ENCODE measurements around the gene FOXL2NB.
"Not testable (repeated sequence)": the region's sequence is repeated elsewhere in the genome, so short reads cannot be mapped to it uniquely, and the experiment has no call there.

Gene FOXL2NB

DNA sequence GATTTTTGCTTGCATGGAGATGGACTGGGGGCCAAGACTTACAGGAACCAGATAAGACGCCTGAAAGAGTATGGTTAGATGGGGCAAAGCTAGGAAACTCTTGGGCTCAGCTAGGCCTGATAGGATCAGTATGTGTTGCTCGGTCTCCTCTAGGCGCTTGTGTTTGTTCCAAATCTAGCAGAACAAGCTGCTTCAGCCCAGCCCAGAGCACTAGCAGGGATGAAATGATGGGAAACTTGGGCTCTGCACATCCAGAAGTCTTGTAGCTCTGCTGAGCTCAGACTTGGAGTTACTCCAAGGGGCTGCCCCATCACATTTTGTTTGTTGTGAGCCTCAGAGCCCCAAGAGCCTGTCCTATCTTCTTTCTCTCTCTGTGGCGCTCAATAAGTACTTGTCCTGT lies 34.8 kb upstream of the FOXL2NB start:
- Histone ChIP-seq H3K9me3 (ENCODE audit: control insufficient read depth in 5 of 5, low read length in 5 of 5) (no peaks in the 10 kb centered on the region), H3K9ac (ENCODE audit: low read length in 5 of 5) (no peak overlapping the region), H3K27me3 (ENCODE audit: control insufficient read depth in 5 of 5, insufficient read depth in 4 of 5, low read length in 5 of 5) (no peaks in the 10 kb centered on the region), H3K4me3 (ENCODE audit: low read depth in 1 of 5, low read length in 5 of 5) (no peak overlapping the region), H3K4me1 (ENCODE audit: control insufficient read depth in 5 of 5, insufficient read depth in 5 of 5, low read length in 5 of 5) (peaks cover 0 to 20% (median 11%) of the 10 kb centered on the region in 5 donors), H3K27ac (ENCODE audit: low read depth, low read length) (no peak overlapping the region), H3K36me3 (ENCODE audit: control insufficient read depth in 5 of 5, insufficient read depth in 5 of 5, low read length in 5 of 5) (no peaks in the 10 kb centered on the region)

DNA sequence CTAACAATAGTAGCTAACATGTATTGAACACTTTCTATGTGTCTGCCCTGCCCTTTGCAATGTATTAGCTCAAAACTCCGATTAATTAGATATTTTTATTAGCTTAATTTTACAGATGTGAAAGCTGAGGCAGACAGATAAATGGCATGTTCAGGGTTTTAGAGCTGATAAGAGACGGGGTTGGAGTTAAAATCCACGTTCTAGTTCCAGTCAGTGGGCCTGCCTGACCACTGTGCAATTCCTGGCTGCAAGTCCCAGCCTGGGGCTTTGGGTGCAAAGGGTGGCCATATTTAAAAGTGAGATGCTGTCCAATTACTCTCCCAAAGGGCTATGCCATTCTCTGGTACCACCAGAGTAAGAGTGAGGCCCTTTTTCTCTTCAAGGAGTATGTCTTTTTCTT lies 33.3 kb upstream of the FOXL2NB start:
- Histone ChIP-seq H3K27me3 (ENCODE audit: control insufficient read depth in 5 of 5, insufficient read depth in 4 of 5, low read length in 5 of 5) (no peaks in the 10 kb centered on the region), H3K9me3 (ENCODE audit: control insufficient read depth in 5 of 5, low read length in 5 of 5) (no peaks in the 10 kb centered on the region), H3K36me3 (ENCODE audit: control insufficient read depth in 5 of 5, insufficient read depth in 5 of 5, low read length in 5 of 5) (no peaks in the 10 kb centered on the region), H3K4me1 (ENCODE audit: control insufficient read depth in 5 of 5, insufficient read depth in 5 of 5, low read length in 5 of 5) (peaks cover 0 to 20% (median 11%) of the 10 kb centered on the region in 5 donors), H3K9ac (ENCODE audit: low read length in 5 of 5) (no peak overlapping the region), H3K27ac (ENCODE audit: low read depth, low read length) (no peak overlapping the region), H3K4me3 (ENCODE audit: low read depth in 1 of 5, low read length in 5 of 5) (no peak overlapping the region)

GRCh38 chr3:138914870-138915502 lies 32.0 kb upstream of the FOXL2NB start:
- Histone ChIP-seq H3K27ac (ENCODE audit: low read depth, low read length) (peak overlapping the region; percentile 96), H3K4me3 (ENCODE audit: low read depth in 1 of 5, low read length in 5 of 5) (peak overlapping the region; percentile 81 to 96 (median 90)), H3K27me3 (ENCODE audit: control insufficient read depth in 5 of 5, insufficient read depth in 4 of 5, low read length in 5 of 5) (no peaks in the 10 kb centered on the region), H3K9ac (ENCODE audit: low read length in 5 of 5) (peak overlapping the region; percentile 39 to 77 (median 65)), H3K9me3 (ENCODE audit: control insufficient read depth in 5 of 5, low read length in 5 of 5) (no peaks in the 10 kb centered on the region), H3K4me1 (ENCODE audit: control insufficient read depth in 5 of 5, insufficient read depth in 5 of 5, low read length in 5 of 5) (peaks cover 0 to 14% (median 11%) of the 10 kb centered on the region in 5 donors), H3K36me3 (ENCODE audit: control insufficient read depth in 5 of 5, insufficient read depth in 5 of 5, low read length in 5 of 5) (no peaks in the 10 kb centered on the region)

- H3K4me3 ChIP-seq (ENCODE audit: low read depth in 1 of 5, low read length in 5 of 5) = peak overlapping the region; percentile 81 to 96 (median 90)
- peak overlapping the region; percentile 96 for H3K27ac ChIP-seq (ENCODE audit: low read depth, low read length)
- H3K9ac ChIP-seq (ENCODE audit: low read length in 5 of 5) = peak overlapping the region; percentile 87 to 96 (median 94)
- no peaks in the 10 kb centered on the region for H3K27me3 ChIP-seq (ENCODE audit: control insufficient read depth in 5 of 5, insufficient read depth in 4 of 5, low read length in 5 of 5)
- no peaks in the 10 kb centered on the region for H3K9me3 ChIP-seq (ENCODE audit: control insufficient read depth in 5 of 5, low read length in 5 of 5)
- H3K36me3 ChIP-seq (ENCODE audit: control insufficient read depth in 5 of 5, insufficient read depth in 5 of 5, low read length in 5 of 5) = no peaks in the 10 kb centered on the region
- peaks cover 0 to 14% (median 11%) of the 10 kb centered on the region in 5 donors for H3K4me1 ChIP-seq (ENCODE audit: control insufficient read depth in 5 of 5, insufficient read depth in 5 of 5, low read length in 5 of 5)
Observed at GRCh38 chr3:138915503-138916498, 31.2 kb upstream of the FOXL2NB start.

DNA sequence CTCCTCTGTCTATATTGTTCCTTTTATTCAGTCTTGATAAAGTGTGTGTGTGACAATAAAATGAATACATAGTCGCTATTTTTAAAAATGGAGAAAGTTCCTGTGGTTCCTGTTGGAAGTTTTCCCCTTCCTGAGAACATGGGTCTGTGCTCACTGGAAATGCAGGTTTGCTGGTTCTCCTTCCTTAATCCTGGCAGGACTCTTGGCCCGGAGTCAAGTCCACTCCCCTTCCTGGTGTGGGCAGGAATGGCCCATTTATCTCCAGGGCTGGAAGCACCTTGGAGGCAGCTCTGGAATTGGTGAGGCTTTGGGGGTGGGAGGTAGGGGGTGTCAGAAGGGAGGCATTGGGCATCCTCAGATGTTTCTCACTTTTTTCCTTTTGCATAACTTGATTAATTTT lies 30.2 kb upstream of the FOXL2NB start:
- Histone ChIP-seq H3K9ac (ENCODE audit: low read length in 5 of 5) (no peak overlapping the region), H3K4me1 (ENCODE audit: control insufficient read depth in 5 of 5, insufficient read depth in 5 of 5, low read length in 5 of 5) (peaks cover 0 to 14% (median 11%) of the 10 kb centered on the region in 5 donors), H3K36me3 (ENCODE audit: control insufficient read depth in 5 of 5, insufficient read depth in 5 of 5, low read length in 5 of 5) (no peaks in the 10 kb centered on the region), H3K9me3 (ENCODE audit: control insufficient read depth in 5 of 5, low read length in 5 of 5) (no peaks in the 10 kb centered on the region), H3K27ac (ENCODE audit: low read depth, low read length) (no peak overlapping the region), H3K27me3 (ENCODE audit: control insufficient read depth in 5 of 5, insufficient read depth in 4 of 5, low read length in 5 of 5) (no peaks in the 10 kb centered on the region), H3K4me3 (ENCODE audit: low read depth in 1 of 5, low read length in 5 of 5) (no peak overlapping the region)

- H3K4me1 ChIP-seq (ENCODE audit: control insufficient read depth in 5 of 5, insufficient read depth in 5 of 5, low read length in 5 of 5) = peaks cover 0 to 17% (median 13%) of the 10 kb centered on the region in 5 donors
- H3K9me3 ChIP-seq (ENCODE audit: control insufficient read depth in 5 of 5, low read length in 5 of 5) = no peaks in the 10 kb centered on the region
- no peaks in the 10 kb centered on the region for H3K36me3 ChIP-seq (ENCODE audit: control insufficient read depth in 5 of 5, insufficient read depth in 5 of 5, low read length in 5 of 5)
- H3K9ac ChIP-seq (ENCODE audit: low read length in 5 of 5) = no peak overlapping the region
- H3K27ac ChIP-seq (ENCODE audit: low read depth, low read length) = no peak overlapping the region
- H3K4me3 ChIP-seq (ENCODE audit: low read depth in 1 of 5, low read length in 5 of 5) = no peak overlapping the region
- peaks cover 0 to 3% (median 0%) of the 10 kb centered on the region in 5 donors for H3K27me3 ChIP-seq (ENCODE audit: control insufficient read depth in 5 of 5, insufficient read depth in 4 of 5, low read length in 5 of 5)
Observed at GRCh38 chr3:138919325-138919724, 27.7 kb upstream of the FOXL2NB start.

DNA sequence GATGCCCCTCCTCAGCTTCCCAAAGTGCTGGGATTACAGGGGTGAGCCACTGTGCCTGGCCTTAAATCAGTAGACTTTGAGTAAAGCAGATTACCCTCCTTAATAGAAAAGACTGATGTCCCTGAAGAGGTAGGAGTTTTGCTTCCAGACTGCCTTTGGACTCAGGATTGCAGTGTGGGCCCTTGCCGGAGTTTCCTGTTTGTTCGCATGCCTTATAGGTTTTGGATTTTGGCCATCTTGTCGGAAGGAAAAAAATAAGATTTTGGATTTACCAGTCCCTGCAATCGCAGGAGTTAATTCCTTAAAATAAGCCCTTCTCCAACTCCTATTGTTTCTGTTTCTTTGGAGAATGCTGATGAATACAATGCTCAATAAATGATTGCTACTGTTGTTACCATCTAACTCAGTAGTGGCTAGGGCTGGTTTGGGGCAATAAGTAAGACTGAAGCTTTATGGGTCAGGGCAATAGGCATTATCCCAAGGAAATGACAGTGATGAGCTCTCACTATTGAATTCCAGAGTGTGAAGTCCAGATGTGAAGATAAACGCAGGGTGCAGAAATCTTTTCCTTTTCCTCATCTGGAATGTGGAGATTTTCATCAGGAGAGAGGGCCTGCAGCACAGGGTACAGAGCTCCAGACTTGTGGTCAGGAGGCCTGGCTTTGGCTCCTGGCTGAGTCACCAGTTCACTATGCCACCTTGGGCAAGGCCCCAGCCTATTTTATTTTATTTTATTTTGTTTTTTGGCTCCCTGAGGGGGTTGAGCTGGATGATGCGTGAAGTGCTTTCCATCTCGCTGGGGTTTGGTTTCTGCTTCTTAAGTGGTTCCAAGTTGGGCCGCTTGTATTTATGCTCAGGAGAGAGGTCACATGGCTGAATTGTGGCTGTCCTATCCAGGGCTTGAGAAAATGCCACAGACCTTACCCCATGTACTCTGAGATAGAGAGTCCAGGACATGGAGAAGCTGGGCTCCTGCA lies 25.4 kb upstream of the FOXL2NB start:
- Histone ChIP-seq H3K9ac (ENCODE audit: low read length in 5 of 5) (no peak overlapping the region), H3K27me3 (ENCODE audit: control insufficient read depth in 5 of 5, insufficient read depth in 4 of 5, low read length in 5 of 5) (peaks cover 0 to 3% (median 0%) of the 10 kb centered on the region in 5 donors), H3K36me3 (ENCODE audit: control insufficient read depth in 5 of 5, insufficient read depth in 5 of 5, low read length in 5 of 5) (no peaks in the 10 kb centered on the region), H3K27ac (ENCODE audit: low read depth, low read length) (no peak overlapping the region), H3K9me3 (ENCODE audit: control insufficient read depth in 5 of 5, low read length in 5 of 5) (no peaks in the 10 kb centered on the region), H3K4me3 (ENCODE audit: low read depth in 1 of 5, low read length in 5 of 5) (no peak overlapping the region), H3K4me1 (ENCODE audit: control insufficient read depth in 5 of 5, insufficient read depth in 5 of 5, low read length in 5 of 5) (peaks cover 0 to 5% (median 0%) of the 10 kb centered on the region in 5 donors)

DNA sequence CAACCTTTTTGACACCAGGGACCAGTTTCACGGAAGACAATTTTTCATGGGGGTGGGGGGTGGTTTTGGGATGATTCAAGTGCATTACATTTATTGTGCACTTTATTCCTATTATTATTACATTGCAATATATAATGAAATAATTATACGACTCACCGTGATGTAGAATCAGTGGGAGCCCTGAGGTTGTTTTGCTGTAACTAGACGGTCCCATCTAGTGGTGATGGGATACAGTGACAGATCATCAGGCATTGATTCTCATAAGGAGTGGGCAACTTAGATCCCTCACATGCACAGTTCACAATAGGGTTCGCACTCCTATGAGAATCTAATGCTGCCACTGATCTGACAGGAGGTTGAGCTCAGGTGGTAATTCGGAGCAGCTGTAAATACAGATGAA lies 24.6 kb upstream of the FOXL2NB start:
- H3K9ac ChIP-seq (ENCODE audit: low read length in 5 of 5); H3K9me3 ChIP-seq (ENCODE audit: control insufficient read depth in 5 of 5, low read length in 5 of 5); H3K36me3 ChIP-seq (ENCODE audit: control insufficient read depth in 5 of 5, insufficient read depth in 5 of 5, low read length in 5 of 5); H3K4me3 ChIP-seq (ENCODE audit: low read depth in 1 of 5, low read length in 5 of 5); H3K4me1 ChIP-seq (ENCODE audit: control insufficient read depth in 5 of 5, insufficient read depth in 5 of 5, low read length in 5 of 5); H3K27me3 ChIP-seq (ENCODE audit: control insufficient read depth in 5 of 5, insufficient read depth in 4 of 5, low read length in 5 of 5); H3K27ac ChIP-seq (ENCODE audit: low read depth, low read length): not testable (repeated sequence)

DNA sequence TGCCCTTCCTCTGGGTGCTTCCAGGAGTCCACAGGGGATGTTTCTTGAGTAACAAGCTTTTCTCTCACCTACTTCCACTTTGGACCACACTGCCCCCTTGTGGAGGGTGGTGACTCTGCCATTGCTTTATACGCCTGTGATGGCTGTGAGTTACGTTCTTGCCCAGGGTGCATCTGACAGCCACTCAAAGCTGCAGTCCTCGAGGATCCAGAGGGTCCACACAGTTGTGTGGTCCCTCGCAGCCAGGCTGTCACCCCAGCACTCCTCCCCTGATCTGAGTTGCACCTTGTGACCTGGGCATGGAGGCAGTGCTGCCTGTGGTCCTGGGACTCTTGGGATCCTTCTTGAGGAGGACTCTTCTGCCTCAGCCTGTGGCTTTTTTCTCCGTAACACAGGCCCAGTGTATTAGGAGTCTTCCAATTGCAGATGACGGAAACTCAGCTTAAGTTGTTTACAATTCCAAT lies 23.5 kb upstream of the FOXL2NB start:
- Histone ChIP-seq H3K4me3 (ENCODE audit: low read depth in 1 of 5, low read length in 5 of 5) (no peak overlapping the region), H3K9me3 (ENCODE audit: control insufficient read depth in 5 of 5, low read length in 5 of 5) (no peaks in the 10 kb centered on the region), H3K27ac (ENCODE audit: low read depth, low read length) (no peak overlapping the region), H3K9ac (ENCODE audit: low read length in 5 of 5) (no peak overlapping the region), H3K27me3 (ENCODE audit: control insufficient read depth in 5 of 5, insufficient read depth in 4 of 5, low read length in 5 of 5) (peaks cover 0 to 3% (median 0%) of the 10 kb centered on the region in 5 donors), H3K4me1 (ENCODE audit: control insufficient read depth in 5 of 5, insufficient read depth in 5 of 5, low read length in 5 of 5) (peaks cover 0 to 3% (median 0%) of the 10 kb centered on the region in 5 donors), H3K36me3 (ENCODE audit: control insufficient read depth in 5 of 5, insufficient read depth in 5 of 5, low read length in 5 of 5) (no peaks in the 10 kb centered on the region)

Measured in subcutaneous abdominal adipose tissue (tissue), 5 donors.